ENCODE measurements around the gene RIN1.
"Not testable (repeated sequence)": the region's sequence is repeated elsewhere in the genome, so short reads cannot be mapped to it uniquely, and the experiment has no call there.

Gene RIN1, protein sequence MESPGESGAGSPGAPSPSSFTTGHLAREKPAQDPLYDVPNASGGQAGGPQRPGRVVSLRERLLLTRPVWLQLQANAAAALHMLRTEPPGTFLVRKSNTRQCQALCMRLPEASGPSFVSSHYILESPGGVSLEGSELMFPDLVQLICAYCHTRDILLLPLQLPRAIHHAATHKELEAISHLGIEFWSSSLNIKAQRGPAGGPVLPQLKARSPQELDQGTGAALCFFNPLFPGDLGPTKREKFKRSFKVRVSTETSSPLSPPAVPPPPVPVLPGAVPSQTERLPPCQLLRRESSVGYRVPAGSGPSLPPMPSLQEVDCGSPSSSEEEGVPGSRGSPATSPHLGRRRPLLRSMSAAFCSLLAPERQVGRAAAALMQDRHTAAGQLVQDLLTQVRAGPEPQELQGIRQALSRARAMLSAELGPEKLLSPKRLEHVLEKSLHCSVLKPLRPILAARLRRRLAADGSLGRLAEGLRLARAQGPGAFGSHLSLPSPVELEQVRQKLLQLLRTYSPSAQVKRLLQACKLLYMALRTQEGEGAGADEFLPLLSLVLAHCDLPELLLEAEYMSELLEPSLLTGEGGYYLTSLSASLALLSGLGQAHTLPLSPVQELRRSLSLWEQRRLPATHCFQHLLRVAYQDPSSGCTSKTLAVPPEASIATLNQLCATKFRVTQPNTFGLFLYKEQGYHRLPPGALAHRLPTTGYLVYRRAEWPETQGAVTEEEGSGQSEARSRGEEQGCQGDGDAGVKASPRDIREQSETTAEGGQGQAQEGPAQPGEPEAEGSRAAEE

GRCh38 chr11:66336234-66337102, at the start of gene RIN1:
RIN1 (minus strand) TSS chr11:66336434; CDS start chr11:66336402, 32 bp downstream.
- ChIA-PET POLR2A (interaction anchor here (1.0 to 2.0 kb wide), 5 partner anchors 7 to 47 kb away, joined by 3 to 8 read pairs (median 6); partner anchors contain the start of genes B4GAT1 and YIF1A), CTCF (interaction anchor here (2.4 kb wide), 1 partner anchor 24 kb away, joined by 21 read pairs; no protein-coding TSS in a partner anchor)
- TF ChIP-seq TARDBP (IDR thresholded peaks at IDR 0.05) (no peak), ZNF384 (IDR thresholded peaks at IDR 0.05) (no peak), LEF1 (IDR thresholded peaks at IDR 0.05; ENCODE audit: borderline replicate concordance) (no peak), HDGF (IDR thresholded peaks at IDR 0.05; ENCODE audit: borderline replicate concordance) (no peak), SUZ12 (IDR thresholded peaks at IDR 0.05) (no peak), BHLHE40 (IDR thresholded peaks at IDR 0.05; ENCODE audit: borderline replicate concordance) (no peak), NFRKB (IDR thresholded peaks at IDR 0.05) (no peak), FOXK2 (IDR thresholded peaks at IDR 0.05) (no peak), FOXM1 (IDR thresholded peaks at IDR 0.05; ENCODE audit: borderline replicate concordance) (no peak)
- DNase-seq (ENCODE audit: extremely low spot score) = no peak

DNA sequence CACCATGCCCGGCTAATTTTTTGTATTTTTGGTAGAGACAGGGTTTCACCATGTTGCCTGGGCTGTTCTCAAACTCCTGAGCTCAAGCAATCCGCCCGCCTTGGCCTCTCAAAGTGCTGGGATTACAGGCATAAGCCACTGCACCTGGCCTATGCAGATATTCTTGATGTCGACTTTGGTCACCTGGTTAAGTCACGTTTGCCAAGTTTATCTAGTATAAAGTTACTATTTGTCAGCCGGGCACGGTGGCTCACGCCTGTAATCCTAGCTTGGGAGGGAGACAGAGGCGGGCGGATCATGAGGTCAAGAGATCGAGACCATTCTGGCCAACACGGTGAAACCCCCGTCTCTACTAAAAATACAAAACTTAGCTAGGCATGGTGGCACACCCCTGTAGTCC, 48.1 kb upstream of the RIN1 start:
- POLR2A ChIA-PET = interaction anchor here (4.4 kb wide), 1 partner anchor 13 kb away, joined by 19 read pairs; the partner anchor contains the start of gene SLC29A2
- DNase-seq (ENCODE audit: extremely low spot score) = not testable (repeated sequence)
- CTCF ChIA-PET = interaction anchor here (0.7 to 3.4 kb wide), 3 partner anchors 10 to 94 kb away, joined by 3 to 31 read pairs (median 3); no protein-coding TSS in a partner anchor

GRCh38 chr11:66380264-66380663, 44.0 kb upstream of the RIN1 start:
- CTCF ChIA-PET = interaction anchor here (0.6 to 1.5 kb wide), 2 partner anchors 9 to 50 kb away, joined by 3 to 9 read pairs; no protein-coding TSS in a partner anchor
- POLR2A ChIA-PET = interaction anchor here (1.3 kb wide), 1 partner anchor 9 kb away, joined by 7 read pairs; the partner anchor contains the start of gene SLC29A2
- DNase-seq (ENCODE audit: extremely low spot score) = not testable (repeated sequence)

DNA sequence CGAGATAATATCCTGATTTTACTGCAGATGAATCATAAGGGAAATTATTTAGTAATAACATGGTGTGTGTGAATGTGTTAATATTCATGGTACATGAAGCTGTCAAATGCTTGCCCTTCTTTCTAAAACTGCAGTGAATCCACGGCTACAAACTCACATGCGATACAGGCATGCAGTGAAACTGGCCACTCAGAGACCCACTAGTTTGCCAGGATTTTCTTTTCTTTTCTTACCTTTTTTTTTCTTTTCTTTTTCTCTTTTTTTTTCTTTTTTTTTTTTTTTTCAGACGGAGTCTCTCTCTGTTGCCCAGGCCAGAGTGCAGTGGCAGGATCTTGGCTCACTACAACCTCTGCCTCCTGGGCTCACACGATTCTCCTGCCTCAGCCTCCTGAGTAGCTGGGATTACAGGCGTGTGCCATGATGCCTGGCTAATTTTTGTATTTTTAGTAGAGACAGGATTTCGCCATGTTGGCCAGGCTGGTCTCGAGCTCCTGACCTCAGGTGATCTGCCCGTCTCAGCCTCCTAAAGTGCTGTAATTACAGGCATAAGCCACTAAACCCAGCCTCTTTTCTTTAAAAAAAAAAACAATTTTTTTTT, 37.6 kb upstream of the RIN1 start:
- not testable (repeated sequence) for DNase-seq (ENCODE audit: extremely low spot score)
- CTCF ChIA-PET = interaction anchor here (1.0 to 1.3 kb wide), 4 partner anchors 11 to 16 kb away, joined by 3 to 8 read pairs (median 4); no protein-coding TSS in a partner anchor
- peak; percentile 63 for TF ChIP-seq ZNF384 (IDR thresholded peaks at IDR 0.05)
- POLR2A ChIA-PET = interaction anchor here (1.0 kb wide), 2 partner anchors 13 to 85 kb away, joined by 3 read pairs; partner anchors contain the start of gene YIF1A

GRCh38 chr11:66373265-66373664, 37.0 kb upstream of the RIN1 start:
- POLR2A ChIA-PET = interaction anchor here (1.0 kb wide), 2 partner anchors 13 to 84 kb away, joined by 3 read pairs; partner anchors contain the start of gene YIF1A
- TF ChIP-seq SP1 (IDR thresholded peaks at IDR 0.05) (no peak), TARDBP (IDR thresholded peaks at IDR 0.05) (no peak), SUZ12 (IDR thresholded peaks at IDR 0.05) (no peak), PKNOX1 (IDR thresholded peaks at IDR 0.05) (no peak), FOXA1 (IDR thresholded peaks at IDR 0.05) (no peak), NFRKB (IDR thresholded peaks at IDR 0.05) (no peak)

GRCh38 chr11:66371627-66372415, 35.6 kb upstream of the RIN1 start, which contains the start of gene SLC29A2:
SLC29A2 (minus strand) TSS chr11:66371760; CDS start chr11:66371591, 169 bp downstream.
- TF ChIP-seq PKNOX1 (IDR thresholded peaks at IDR 0.05) = peak; percentile 33; the same call in 1 of the 2 replicates
- no peak for TF ChIP-seq NFRKB (IDR thresholded peaks at IDR 0.05)
- TF ChIP-seq HDGF (IDR thresholded peaks at IDR 0.05; ENCODE audit: borderline replicate concordance) = no peak
- CTCF ChIA-PET = interaction anchor here (0.6 to 1.1 kb wide), 5 partner anchors 14 to 89 kb away, joined by 3 to 5 read pairs (median 4); partner anchors contain the start of gene MRPL11
- POLR2A ChIA-PET = interaction anchor here (0.9 to 3.2 kb wide), 7 partner anchors 8 to 60 kb away, joined by 3 to 19 read pairs (median 5); partner anchors contain the start of genes B4GAT1 and BRMS1
- peak; percentile 85 for DNase-seq (ENCODE audit: extremely low spot score)

More at GRCh38 chr11:66373265-66373664, 37.0 kb upstream of the RIN1 start:
- CTCF ChIA-PET = interaction anchor here (1.2 to 1.3 kb wide), 2 partner anchors 13 to 16 kb away, joined by 4 to 8 read pairs; no protein-coding TSS in a partner anchor
- DNase-seq (ENCODE audit: extremely low spot score) = peak; percentile 4
